Subcutaneous adipose tissue (tissue), 4 donors: ENCODE measurements around the gene PLA2G15. TPM values are rescaled to one million over a fixed set of nuclear protein-coding genes. Genes with fewer than 3 reads are reported as not detected.

ENCODE experiments used
- CTCF ChIP-seq: fragments of 450-650 bp; IDR thresholded peaks from one replicate; pipeline ENCODE4 v1.5.1; 2016; ENCODE audit warnings: low read depth, mild to moderate bottlenecking, control low read depth, antibody characterized with exemption, moderate library complexity
- total RNA-seq, 4 donors: library from RNA; depleted of rRNA; stranded (reverse); fragments of >200 nt; gene quantifications; one replicate each; pipeline ENCODE4 v1.1.0, GENCODE V29; 2016

Gene PLA2G15
- total RNA-seq, 4 donors from 2014 or later = 16.3 to 62.4 (median 36.0) TPM

GRCh38 chr16:68233085-68233834 lies 11.9 kb upstream of the PLA2G15 start:
- TF ChIP-seq CTCF = no peak

- no peak for TF ChIP-seq CTCF
Observed at GRCh38 chr16:68233835-68234187, 11.4 kb upstream of the PLA2G15 start.

GRCh38 chr16:68234188-68235107 lies 10.7 kb upstream of the PLA2G15 start:
- TF ChIP-seq CTCF = no peak

- no peak for TF ChIP-seq CTCF
Observed at GRCh38 chr16:68235108-68235886, 9.9 kb upstream of the PLA2G15 start.

GRCh38 chr16:68235887-68236136 lies 9.4 kb upstream of the PLA2G15 start, which contains the start of gene ESRP2:
TSS of gene ESRP2 (minus strand) at chr16:68236127. CDS start at chr16:68236045, 82 bp downstream.
- TF ChIP-seq CTCF = no peak

- no peak for TF ChIP-seq CTCF
Observed at GRCh38 chr16:68236137-68236825, 8.9 kb upstream of the PLA2G15 start.
